Endothelial cell of umbilical vein (primary cell): Measurements from ENCODE around the gene TMEM273.

Experiments used
- EZH2 ChIP-seq: IDR thresholded peaks from 2 replicates; pipeline ENCODE4 v1.6.1; 2012; ENCODE audit warnings: borderline replicate concordance, low read depth, mild to moderate bottlenecking, moderate library complexity, low read length, inconsistent platforms; ENCODE audit not compliant: severe bottlenecking
- POLR2A ChIP-seq: IDR thresholded peaks from 2 replicates; pipeline ENCODE4 v1.6.1; 2012; ENCODE audit warnings: low read depth, mild to moderate bottlenecking, control low read depth, low read length

GRCh38 chr10:49200854-49201253 lies 12.7 kb upstream of the TMEM273 start:
- no peak for TF ChIP-seq POLR2A
- TF ChIP-seq EZH2 = no peak
